ENCODE results near the gene DUOX2.
"Not testable (repeated sequence)": the region's sequence is repeated elsewhere in the genome, so short reads cannot be mapped to it uniquely, and the experiment has no call there.

The DUOX2 gene

GRCh38 chr15:45099549-45100165 lies 14.3 kb downstream of the DUOX2 start:
- no peak for DNase-seq

GRCh38 chr15:45097466-45097865 lies 16.5 kb downstream of the DUOX2 start:
- no peak for DNase-seq

GRCh38 chr15:45095661-45096060 lies 18.3 kb downstream of the DUOX2 start:
- DNase-seq, result no peak

- no peak for DNase-seq
These were observed 19.6 kb downstream of the DUOX2 start for GRCh38 chr15:45094358-45094730.

- DNase-seq, result no peak
These were observed 20.2 kb downstream of the DUOX2 start for GRCh38 chr15:45093622-45094357.

GRCh38 chr15:45093013-45093412 lies 21.0 kb downstream of the DUOX2 start:
- no peak for DNase-seq

GRCh38 chr15:45091576-45091975 lies 22.4 kb downstream of the DUOX2 start:
- no peak for DNase-seq

GRCh38 chr15:45091161-45091560 lies 22.8 kb downstream of the DUOX2 start:
- no peak for DNase-seq

- no peak for DNase-seq
These were observed 24.1 kb downstream of the DUOX2 start for GRCh38 chr15:45089712-45090373.

- no peak for DNase-seq
These were observed 24.9 kb downstream of the DUOX2 start for GRCh38 chr15:45088801-45089711.

- DNase-seq, result no peak
These were observed 26.5 kb downstream of the DUOX2 start for GRCh38 chr15:45087513-45087912.

GRCh38 chr15:45084163-45084562 lies 29.8 kb downstream of the DUOX2 start:
- no peak for DNase-seq

GRCh38 chr15:45083223-45083622 lies 30.7 kb downstream of the DUOX2 start:
- DNase-seq, result no peak

- not testable (repeated sequence) for DNase-seq
These were observed 31.6 kb downstream of the DUOX2 start for GRCh38 chr15:45082412-45082811.

- DNase-seq, result not testable (repeated sequence)
These were observed 33.4 kb downstream of the DUOX2 start for GRCh38 chr15:45080593-45080992.

GRCh38 chr15:45079628-45080246 lies 34.2 kb downstream of the DUOX2 start:
- not testable (repeated sequence) for DNase-seq

GRCh38 chr15:45079201-45079600 lies 34.8 kb downstream of the DUOX2 start:
- DNase-seq, result not testable (repeated sequence)

- DNase-seq, result not testable (repeated sequence)
These were observed 36.6 kb downstream of the DUOX2 start for GRCh38 chr15:45077391-45077790.

GRCh38 chr15:45075440-45076320 lies 38.3 kb downstream of the DUOX2 start:
- not testable (repeated sequence) for DNase-seq

- not testable (repeated sequence) for DNase-seq
These were observed 40.4 kb downstream of the DUOX2 start for GRCh38 chr15:45073602-45074001.

GRCh38 chr15:45069942-45070360 lies 44.0 kb downstream of the DUOX2 start:
- DNase-seq, result not testable (repeated sequence)
